Fibroblast of the aortic adventitia (primary cell): Measurements from ENCODE around the gene POU3F1. TPM values are rescaled to one million over a fixed set of nuclear protein-coding genes. Genes with fewer than 3 reads are reported as not detected.

Source experiments
- DNase-seq: peaks from one replicate; pipeline ENCODE4 v3.0.0-alpha.2; 2010; ENCODE audit warnings: low read depth
- H3K4me3 ChIP-seq: 2 replicates; pipeline ENCODE4 v1.5.1; 2011; ENCODE audit warnings: low read depth, mild to moderate bottlenecking, control low read depth, low read length, moderate library complexity
- total RNA-seq: library from RNA; depleted of rRNA; stranded (reverse); fragments of >200 nt; gene quantifications from 2 replicates; pipeline ENCODE4 v1.2.3, GENCODE V29; 2012; ENCODE audit warnings: low replicate concordance
- TF ChIP-seq, protein P1 (sequence below): IDR thresholded peaks from 2 replicates; pipeline ENCODE4 v1.5.1; 2011; ENCODE audit warnings: mild to moderate bottlenecking, low read length, control low read depth, inconsistent platforms; ENCODE audit not compliant: insufficient read depth

Gene POU3F1
- total RNA-seq, 1 donor: not detected

DNA sequence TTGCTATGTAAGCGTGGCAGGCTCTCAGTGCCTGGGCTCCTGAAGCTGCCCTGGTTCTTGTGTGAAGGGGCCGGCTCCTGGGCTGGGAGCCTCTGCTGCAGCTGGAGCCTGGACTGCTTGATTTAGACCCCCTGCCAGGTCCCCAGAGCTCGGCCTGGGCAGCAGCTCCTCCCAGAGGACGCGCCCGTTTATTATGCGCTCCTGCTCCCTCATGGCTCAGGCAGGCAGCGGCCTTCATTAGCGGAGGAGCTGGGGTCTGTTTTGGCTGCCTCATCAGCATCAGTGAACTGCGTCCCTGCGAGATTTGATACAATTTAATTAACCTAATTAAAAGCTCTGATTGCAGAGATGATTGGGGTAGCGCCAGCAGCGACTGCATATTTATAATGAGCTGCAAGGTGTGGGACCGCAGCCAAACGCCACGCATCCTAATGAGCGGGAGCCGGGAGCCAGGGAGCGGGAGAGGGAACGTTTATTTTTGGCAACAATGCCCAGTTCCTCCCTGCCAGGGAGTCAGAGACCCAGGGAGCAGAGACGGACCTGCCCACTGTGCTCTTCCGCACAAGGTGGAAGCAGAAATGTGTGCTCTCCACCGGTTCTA is 17.4 kb downstream of the POU3F1 start:
- no peak for DNase-seq
- TF ChIP-seq, protein P1, sequence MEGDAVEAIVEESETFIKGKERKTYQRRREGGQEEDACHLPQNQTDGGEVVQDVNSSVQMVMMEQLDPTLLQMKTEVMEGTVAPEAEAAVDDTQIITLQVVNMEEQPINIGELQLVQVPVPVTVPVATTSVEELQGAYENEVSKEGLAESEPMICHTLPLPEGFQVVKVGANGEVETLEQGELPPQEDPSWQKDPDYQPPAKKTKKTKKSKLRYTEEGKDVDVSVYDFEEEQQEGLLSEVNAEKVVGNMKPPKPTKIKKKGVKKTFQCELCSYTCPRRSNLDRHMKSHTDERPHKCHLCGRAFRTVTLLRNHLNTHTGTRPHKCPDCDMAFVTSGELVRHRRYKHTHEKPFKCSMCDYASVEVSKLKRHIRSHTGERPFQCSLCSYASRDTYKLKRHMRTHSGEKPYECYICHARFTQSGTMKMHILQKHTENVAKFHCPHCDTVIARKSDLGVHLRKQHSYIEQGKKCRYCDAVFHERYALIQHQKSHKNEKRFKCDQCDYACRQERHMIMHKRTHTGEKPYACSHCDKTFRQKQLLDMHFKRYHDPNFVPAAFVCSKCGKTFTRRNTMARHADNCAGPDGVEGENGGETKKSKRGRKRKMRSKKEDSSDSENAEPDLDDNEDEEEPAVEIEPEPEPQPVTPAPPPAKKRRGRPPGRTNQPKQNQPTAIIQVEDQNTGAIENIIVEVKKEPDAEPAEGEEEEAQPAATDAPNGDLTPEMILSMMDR: no peak
- H3K4me3 ChIP-seq: no peak overlapping the region

DNA sequence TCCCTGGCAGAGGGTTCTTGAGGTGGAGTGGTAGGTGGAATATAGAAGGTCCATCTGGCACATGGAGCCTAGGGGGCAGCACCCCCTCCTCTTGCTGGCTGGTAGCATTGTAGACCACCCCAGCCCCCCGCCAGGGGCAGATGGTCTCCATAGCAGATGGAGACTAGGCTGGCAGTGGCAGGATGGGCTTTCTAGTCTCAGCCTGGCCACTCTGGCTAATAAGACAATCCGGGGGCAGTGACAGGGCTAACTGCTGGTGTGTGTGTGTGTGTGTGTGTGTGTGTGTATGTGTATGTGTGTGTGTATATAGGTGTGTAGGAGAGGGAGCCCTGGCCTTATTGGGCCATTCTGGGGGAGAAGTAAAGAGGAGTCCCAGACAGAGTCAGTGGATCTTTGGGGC is 17.9 kb downstream of the POU3F1 start:
- no peak for DNase-seq
- no peak overlapping the region for H3K4me3 ChIP-seq
- TF ChIP-seq, protein P1: no peak

DNA sequence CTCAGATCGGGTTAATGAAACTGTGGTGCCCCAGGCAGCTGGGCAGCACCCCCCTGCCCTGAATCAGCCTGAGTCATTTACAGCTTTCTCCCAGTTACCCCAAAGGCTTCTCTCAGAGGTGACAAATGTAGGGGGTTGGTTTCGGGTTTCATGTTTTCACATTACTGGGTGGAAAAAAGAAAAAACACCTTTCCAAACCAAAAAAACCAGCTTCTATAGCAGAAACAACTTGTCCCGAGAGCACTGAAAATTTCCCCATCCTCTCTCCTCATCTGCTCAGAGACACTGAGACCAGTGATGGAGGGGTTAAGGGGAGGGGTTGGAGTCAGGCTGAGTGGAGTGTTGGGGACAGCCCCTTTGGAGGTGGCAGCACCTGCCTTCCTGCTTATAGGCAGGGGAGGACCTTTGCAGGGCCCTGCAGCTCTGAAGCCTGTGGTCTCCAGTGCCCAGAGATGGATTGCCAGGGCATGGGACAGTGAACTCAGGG is 18.4 kb downstream of the POU3F1 start:
- H3K4me3 ChIP-seq: no peak overlapping the region
- DNase-seq: no peak
- TF ChIP-seq, protein P1: no peak

DNA sequence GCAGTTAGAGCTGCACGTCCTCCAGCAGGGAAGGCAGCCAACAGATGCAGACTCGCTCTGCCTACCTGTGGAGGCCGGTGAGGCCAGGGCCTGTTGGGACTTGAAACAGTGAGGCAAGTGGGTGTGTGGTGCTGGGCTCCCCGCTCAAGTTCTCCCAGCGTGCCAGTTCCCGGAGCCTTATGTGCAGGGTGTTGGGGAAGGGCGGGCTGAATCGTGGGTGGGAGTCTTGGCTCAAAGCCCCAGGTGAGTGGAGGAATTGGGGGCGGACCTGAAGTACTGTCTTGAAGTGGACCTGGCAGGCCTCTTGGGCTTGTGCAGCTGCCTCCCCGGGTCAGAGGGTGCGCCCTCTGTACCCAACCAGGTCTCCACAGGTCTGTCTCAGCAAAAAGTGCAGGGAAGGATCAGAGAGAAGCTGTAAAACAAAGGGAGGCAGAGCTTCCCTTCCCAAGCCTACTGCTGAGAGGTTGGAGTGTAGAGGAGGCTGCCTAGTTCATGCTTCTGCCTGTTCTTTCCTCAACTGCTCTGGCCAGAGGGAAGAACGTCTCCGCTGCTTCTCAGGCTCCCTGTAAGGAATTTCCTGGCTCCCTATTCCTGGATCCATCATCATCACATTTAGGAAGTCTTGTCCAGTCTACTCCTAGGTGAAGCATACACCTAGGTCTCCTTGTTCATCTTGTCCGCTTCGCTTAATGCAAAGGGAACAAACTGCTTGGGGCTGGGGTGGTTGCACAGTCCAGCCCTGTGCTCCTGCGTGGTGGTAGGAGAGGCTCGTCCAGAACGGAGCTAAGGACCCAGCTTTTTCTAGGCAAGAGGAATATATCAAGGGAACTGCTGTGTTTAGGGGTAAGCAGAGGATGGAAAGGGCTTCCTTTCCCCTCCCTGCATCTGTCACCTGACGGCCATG is 19.1 kb downstream of the POU3F1 start:
- TF ChIP-seq, protein P1: no peak
- no peak for DNase-seq
- H3K4me3 ChIP-seq: no peak overlapping the region

DNA sequence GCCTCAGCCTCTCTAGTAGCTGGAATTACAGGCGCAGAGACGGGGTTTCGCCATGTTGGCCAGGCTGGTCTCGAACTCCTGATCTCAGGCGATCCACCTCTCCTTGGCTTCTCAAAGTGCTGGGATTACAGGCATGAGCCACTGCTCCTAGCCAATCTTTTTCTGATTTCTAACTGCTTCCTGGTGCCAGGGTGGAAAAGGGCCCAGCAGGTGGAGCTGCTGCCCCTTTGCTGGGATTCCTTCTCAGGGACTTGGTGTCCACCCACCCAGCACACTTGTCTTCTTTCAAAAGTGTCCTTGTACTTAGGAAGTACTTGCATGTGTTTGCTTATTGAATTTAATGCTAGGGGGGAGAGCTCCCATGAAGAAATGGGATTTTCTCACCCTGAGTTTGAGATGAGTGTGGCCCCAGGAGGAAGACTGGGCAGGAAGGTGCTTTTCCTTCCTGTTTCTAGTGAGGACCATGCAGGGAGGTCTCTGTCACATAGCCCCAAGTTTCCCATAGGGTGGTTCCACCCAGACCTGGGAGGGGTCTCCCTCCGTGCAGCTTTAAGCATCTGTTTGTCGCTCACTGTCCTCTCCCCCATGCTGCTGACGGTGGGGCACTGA is 19.9 kb downstream of the POU3F1 start:
- no peak for DNase-seq
- no peak overlapping the region for H3K4me3 ChIP-seq
- TF ChIP-seq, protein P1: peak; percentile 63

DNA sequence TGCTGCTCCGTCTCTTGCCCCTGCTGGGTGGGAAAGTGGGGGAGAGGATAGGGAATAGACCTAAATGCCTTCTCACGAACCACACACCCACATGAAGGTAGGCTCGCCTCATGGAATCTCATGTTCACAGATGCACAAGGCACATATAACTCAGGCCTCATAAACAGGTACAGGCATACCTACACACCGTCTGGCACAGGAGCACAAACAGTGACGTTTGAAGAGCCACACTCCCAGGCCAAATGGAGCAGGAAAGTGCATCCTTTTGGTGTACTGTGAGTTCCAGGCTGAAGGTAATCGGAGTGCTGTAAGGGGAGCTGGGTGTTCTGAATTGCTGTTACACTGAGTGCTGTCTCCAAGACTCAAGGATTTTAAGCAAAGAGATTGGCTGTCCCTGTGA is 20.9 kb downstream of the POU3F1 start:
- DNase-seq: no peak
- TF ChIP-seq, protein P1: no peak
- no peak overlapping the region for H3K4me3 ChIP-seq
